ENCODE measurements around the gene SYT4. TPM values are rescaled to one million over a fixed set of nuclear protein-coding genes. Genes with fewer than 3 reads are reported as not detected.

The SYT4 gene
- total RNA-seq, 3 donors from 2014 or later (not counting 1 experiment from before 2014, with no cell fraction given), result not detected

DNA sequence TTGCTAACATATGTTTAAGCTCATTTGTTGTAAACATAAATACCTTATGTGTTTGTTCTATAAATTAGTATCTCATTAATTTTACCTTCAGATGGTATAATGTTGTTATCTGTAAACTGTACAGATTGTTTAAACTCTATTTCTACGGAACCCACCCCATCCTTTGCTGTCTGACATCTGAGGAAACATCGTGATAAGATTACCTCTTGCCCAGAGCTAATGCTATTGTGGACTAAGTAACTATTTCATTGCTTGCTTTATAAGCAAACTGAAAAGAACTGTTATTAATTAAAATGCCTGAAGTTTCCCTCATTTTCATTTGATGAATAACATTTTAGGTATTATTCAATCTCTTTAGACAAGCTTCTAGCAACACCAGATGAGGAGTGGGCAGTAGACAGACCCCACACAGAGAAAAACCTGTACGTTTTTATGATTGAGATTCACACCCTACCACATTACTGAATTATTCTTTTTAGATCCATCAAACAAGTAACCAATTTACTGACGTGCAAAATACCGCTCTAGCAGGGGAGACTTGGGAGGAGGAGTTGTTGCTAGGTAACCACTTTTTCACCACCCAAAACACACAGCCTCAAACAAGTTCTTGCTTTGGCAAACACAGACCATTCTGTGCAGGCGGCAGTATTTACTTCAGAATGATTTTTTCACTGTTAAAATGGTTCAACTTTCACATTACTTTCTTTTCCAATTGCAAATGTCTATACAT lies 1.9 kb upstream of the SYT4 start:
- TF ChIP-seq, protein P1, sequence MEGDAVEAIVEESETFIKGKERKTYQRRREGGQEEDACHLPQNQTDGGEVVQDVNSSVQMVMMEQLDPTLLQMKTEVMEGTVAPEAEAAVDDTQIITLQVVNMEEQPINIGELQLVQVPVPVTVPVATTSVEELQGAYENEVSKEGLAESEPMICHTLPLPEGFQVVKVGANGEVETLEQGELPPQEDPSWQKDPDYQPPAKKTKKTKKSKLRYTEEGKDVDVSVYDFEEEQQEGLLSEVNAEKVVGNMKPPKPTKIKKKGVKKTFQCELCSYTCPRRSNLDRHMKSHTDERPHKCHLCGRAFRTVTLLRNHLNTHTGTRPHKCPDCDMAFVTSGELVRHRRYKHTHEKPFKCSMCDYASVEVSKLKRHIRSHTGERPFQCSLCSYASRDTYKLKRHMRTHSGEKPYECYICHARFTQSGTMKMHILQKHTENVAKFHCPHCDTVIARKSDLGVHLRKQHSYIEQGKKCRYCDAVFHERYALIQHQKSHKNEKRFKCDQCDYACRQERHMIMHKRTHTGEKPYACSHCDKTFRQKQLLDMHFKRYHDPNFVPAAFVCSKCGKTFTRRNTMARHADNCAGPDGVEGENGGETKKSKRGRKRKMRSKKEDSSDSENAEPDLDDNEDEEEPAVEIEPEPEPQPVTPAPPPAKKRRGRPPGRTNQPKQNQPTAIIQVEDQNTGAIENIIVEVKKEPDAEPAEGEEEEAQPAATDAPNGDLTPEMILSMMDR (IDR thresholded peaks at IDR 0.05), result no peak
- H3K4me3 ChIP-seq (ENCODE audit: low read length), result no peak overlapping the region
- peaks cover 0 to 10% of the 10 kb centered on the region in 2 donors for H3K27me3 Mint-ChIP-seq (ENCODE audit: low read depth in 2 of 2)
- no peak overlapping the region for H3K4me3 Mint-ChIP-seq
- H3K36me3 Mint-ChIP-seq, result no peaks in the 10 kb centered on the region
- WGBS (ENCODE audit: insufficient coverage), result 16% methylated on average over 3 of the region's 6 CpGs
- no peaks in the 10 kb centered on the region for H3K4me1 Mint-ChIP-seq
- no peaks in the 10 kb centered on the region for H3K27me3 ChIP-seq (ENCODE audit: control insufficient read depth, insufficient read depth, low read length)
- DNase-seq (no peak), ATAC-seq (no peak)
- H3K27ac Mint-ChIP-seq, result no peak overlapping the region
- intact Hi-C loops (cut with micrococcal nuclease), result no loop called here
- H3K9me3 Mint-ChIP-seq, result peaks cover 3% of the 10 kb centered on the region in 2 donors
- no peaks in the 10 kb centered on the region for H3K36me3 ChIP-seq (ENCODE audit: control insufficient read depth, insufficient read depth, low read length)
- H3K27ac ChIP-seq (ENCODE audit: low read length), result no peak overlapping the region
- no peaks in the 10 kb centered on the region for H3K9me3 ChIP-seq (ENCODE audit: control insufficient read depth, insufficient read depth, low read length)
- no peaks in the 10 kb centered on the region for H3K4me1 ChIP-seq (ENCODE audit: control insufficient read depth, insufficient read depth, low read length)

DNA sequence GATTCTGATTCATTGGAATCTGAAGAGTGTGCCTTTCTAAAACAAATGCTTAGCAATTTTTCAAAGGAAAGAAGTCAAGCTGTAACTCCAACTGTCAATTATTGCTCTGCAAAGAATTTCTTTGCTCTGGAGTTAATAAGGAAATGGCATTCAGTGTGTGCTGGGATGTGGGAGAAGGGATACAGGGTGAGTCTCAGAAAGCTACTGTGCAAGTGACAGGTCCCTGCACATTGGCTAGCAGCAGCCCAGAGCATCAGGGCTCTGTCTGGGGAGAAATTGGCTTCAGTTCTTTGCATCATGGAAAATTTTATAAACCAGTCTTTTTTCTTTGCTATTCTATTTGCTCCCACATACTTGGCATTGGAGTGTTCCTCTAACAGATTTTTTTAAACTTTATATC lies 1.1 kb upstream of the SYT4 start:
- Histone ChIP-seq H3K4me1 (ENCODE audit: control insufficient read depth, insufficient read depth, low read length) (no peaks in the 10 kb centered on the region), H3K27ac (ENCODE audit: low read length) (no peak overlapping the region), H3K36me3 (ENCODE audit: control insufficient read depth, insufficient read depth, low read length) (no peaks in the 10 kb centered on the region), H3K9me3 (ENCODE audit: control insufficient read depth, insufficient read depth, low read length) (no peaks in the 10 kb centered on the region), H3K4me3 (ENCODE audit: low read length) (no peak overlapping the region), H3K27me3 (ENCODE audit: control insufficient read depth, insufficient read depth, low read length) (no peaks in the 10 kb centered on the region)
- ATAC-seq, result no peak
- intact Hi-C loops (cut with micrococcal nuclease), result no loop called here
- Mint-ChIP-seq H3K4me1 (no peaks in the 10 kb centered on the region), H3K9me3 (peaks cover 0 to 3% of the 10 kb centered on the region in 2 donors), H3K27ac (no peak overlapping the region), H3K36me3 (no peaks in the 10 kb centered on the region), H3K27me3 (ENCODE audit: low read depth in 2 of 2) (peaks cover 0 to 10% of the 10 kb centered on the region in 2 donors), H3K4me3 (no peak overlapping the region)
- TF ChIP-seq, protein P1 (IDR thresholded peaks at IDR 0.05), result no peak
- DNase-seq, result no peak

DNA sequence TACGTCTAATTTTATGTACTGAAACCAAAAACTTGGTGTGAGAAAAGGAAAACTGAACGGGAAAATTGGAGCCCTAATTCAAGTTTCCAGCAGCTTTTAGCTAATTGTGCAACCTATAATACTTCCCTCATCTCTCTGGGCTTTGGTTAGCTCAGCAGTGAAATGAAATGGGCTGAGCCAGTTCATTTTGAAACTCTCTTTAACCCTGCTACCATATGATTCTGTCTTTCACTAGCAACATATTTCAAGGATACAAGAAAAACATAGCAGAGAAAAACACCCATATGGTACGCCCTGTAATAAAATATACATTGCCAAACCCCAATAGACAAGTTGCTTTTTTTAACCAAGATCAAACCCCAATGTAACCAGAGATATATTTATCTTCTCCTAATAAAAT lies 799 bp downstream of the SYT4 start:
- H3K36me3 Mint-ChIP-seq, result no peaks in the 10 kb centered on the region
- H3K27me3 ChIP-seq (ENCODE audit: control insufficient read depth, insufficient read depth, low read length), result no peaks in the 10 kb centered on the region
- DNase-seq, result no peak
- WGBS (ENCODE audit: insufficient coverage), result 78% methylated on average over 2 of the region's 3 CpGs
- intact Hi-C loops (cut with micrococcal nuclease), result no loop called here
- no peaks in the 10 kb centered on the region for H3K4me1 ChIP-seq (ENCODE audit: control insufficient read depth, insufficient read depth, low read length)
- peaks cover 0 to 3% of the 10 kb centered on the region in 2 donors for H3K9me3 Mint-ChIP-seq
- no peaks in the 10 kb centered on the region for H3K36me3 ChIP-seq (ENCODE audit: control insufficient read depth, insufficient read depth, low read length)
- no peak overlapping the region for H3K27ac ChIP-seq (ENCODE audit: low read length)
- H3K9me3 ChIP-seq (ENCODE audit: control insufficient read depth, insufficient read depth, low read length), result no peaks in the 10 kb centered on the region
- no peak overlapping the region for H3K27ac Mint-ChIP-seq
- TF ChIP-seq, protein P1 (IDR thresholded peaks at IDR 0.05), result no peak
- H3K4me3 Mint-ChIP-seq, result no peak overlapping the region
- no peak for ATAC-seq
- H3K27me3 Mint-ChIP-seq (ENCODE audit: low read depth in 2 of 2), result peaks cover 0 to 10% of the 10 kb centered on the region in 2 donors
- no peak overlapping the region for H3K4me3 ChIP-seq (ENCODE audit: low read length)
- H3K4me1 Mint-ChIP-seq, result no peaks in the 10 kb centered on the region

DNA sequence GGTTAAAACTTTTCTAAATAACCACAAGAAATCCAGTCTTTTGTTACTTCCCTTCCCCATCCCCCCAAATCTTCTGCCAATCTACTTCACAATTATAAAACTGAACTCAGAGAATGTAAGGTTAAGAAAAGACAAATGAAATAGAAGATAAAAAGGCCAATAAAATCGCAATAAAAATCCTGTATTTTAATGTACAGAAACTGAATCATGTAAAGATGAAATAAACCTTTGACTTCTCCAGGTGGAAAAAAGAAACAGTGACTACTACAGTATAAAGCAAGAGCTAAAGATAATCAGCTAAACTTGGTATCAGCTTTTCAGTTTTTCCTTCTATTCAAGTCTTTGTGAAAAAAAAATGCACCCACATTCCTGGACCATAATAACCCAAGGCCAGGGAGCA lies 1.7 kb downstream of the SYT4 start:
- no peak overlapping the region for H3K27ac ChIP-seq (ENCODE audit: low read length)
- intact Hi-C loops (cut with micrococcal nuclease), result no loop called here
- no peaks in the 10 kb centered on the region for H3K27me3 ChIP-seq (ENCODE audit: control insufficient read depth, insufficient read depth, low read length)
- H3K4me3 Mint-ChIP-seq, result no peak overlapping the region
- H3K36me3 Mint-ChIP-seq, result no peaks in the 10 kb centered on the region
- ATAC-seq (no peak), DNase-seq (no peak)
- no peaks in the 10 kb centered on the region for H3K9me3 ChIP-seq (ENCODE audit: control insufficient read depth, insufficient read depth, low read length)
- H3K27me3 Mint-ChIP-seq (ENCODE audit: low read depth in 2 of 2), result peaks cover 0 to 10% of the 10 kb centered on the region in 2 donors
- H3K4me3 ChIP-seq (ENCODE audit: low read length), result no peak overlapping the region
- H3K36me3 ChIP-seq (ENCODE audit: control insufficient read depth, insufficient read depth, low read length), result no peaks in the 10 kb centered on the region
- H3K27ac Mint-ChIP-seq, result no peak overlapping the region
- peaks cover 0 to 2% of the 10 kb centered on the region in 2 donors for H3K9me3 Mint-ChIP-seq
- TF ChIP-seq, protein P1 (IDR thresholded peaks at IDR 0.05), result no peak
- WGBS (ENCODE audit: insufficient coverage), result no CpG with 5 or more reads among the region's 1 CpG
- H3K4me1 Mint-ChIP-seq, result no peaks in the 10 kb centered on the region
- H3K4me1 ChIP-seq (ENCODE audit: control insufficient read depth, insufficient read depth, low read length), result no peaks in the 10 kb centered on the region
